D721Med (cell line): ENCODE results near the gene SRP54.

Experiments
- DNase-seq: peaks from one replicate; pipeline ENCODE4 v3.0.0; 2011; ENCODE audit warnings: low spot score; ENCODE audit not compliant: insufficient read length
- FAIRE-seq: peaks from 2 replicates; lab custom pipeline; 2011; peaks lifted over from hg19 to GRCh38; lab: Jason Lieb, UNC
- CTCF ChIP-seq: IDR thresholded peaks from 2 replicates; pipeline ENCODE4 v1.5.1; 2012; ENCODE audit warnings: mild to moderate bottlenecking, control low read depth; ENCODE audit not compliant: insufficient read depth; ENCODE audit errors: missing control alignments

The SRP54 gene

DNA sequence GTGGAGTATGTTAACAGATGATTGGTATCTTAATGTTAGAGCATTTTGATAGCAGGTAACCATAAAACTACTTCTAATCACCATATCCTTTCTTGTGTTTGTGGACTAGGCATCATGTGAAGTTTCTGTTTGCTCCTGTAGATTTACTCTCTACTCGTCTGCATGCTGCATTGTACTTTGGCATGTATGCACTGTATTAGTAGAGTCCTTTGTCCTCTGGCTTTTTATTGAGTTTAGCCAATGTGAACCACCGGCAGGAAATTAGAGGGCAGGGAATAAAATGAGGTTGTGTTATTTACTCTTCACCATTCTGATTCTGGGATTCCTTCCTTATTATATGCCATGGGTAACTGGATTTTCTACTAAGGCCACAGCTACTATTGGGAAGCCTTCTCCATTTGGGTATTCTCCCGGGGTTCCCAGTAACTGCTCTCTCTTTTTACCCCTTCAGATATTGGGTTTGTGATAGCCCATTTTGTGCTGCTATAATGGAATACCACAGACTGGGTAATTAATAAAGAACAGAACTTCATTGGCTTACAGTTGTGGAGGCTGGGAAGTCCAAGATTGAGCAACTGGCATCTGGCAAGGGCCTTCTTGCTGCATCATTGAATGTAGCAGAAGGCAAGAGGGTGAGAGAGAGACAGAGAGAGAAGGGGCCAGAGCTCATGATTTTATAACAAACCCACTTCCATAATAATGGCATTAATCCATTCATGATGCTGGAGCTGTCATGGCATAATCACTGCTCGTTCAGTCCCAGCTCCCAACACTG is 85.6 kb downstream of the SRP54 start:
- DNase-seq, result no peak
- FAIRE-seq, result no peak
- TF ChIP-seq CTCF, result no peak

DNA sequence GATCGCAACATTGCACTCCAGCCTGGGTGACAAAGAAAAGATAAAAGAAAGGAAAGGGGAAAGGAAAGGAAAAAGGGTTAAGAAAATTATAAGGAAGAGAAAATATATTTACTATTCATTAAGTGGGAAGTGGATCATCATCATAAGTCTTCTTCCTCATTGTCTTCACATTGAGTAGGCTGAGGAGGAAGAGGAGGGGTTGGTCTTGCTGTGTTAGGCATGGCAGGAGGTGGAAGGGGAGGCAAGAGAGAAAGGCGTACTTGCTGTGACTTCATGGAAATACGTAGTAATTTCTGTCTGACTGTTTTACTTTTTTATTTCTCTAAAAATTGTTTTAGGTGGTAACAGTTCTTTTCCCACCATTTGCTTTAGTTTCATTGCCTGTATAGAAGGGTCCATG is 89.4 kb downstream of the SRP54 start:
- DNase-seq, result no peak
- FAIRE-seq, result no peak
- TF ChIP-seq CTCF, result no peak

DNA sequence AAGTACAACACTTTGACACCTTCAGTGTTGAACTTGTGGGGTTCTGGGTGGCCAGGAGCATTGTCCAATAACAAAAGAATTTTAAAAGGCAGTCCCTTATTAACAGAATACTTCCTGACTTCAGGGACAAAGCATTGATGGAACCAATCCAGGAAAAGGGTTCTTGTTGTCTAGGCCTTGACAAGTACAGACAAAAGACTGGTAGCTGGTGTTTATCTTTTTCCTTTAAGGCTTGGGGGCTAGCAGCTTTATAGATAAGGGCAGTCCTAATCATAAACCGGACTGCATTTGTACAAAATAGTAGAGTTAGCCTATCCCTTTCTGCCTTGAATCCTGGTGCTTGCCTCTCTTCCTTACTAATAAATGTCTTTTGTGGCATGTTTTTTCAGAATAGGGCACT is 90.7 kb downstream of the SRP54 start:
- FAIRE-seq, result no peak
- DNase-seq, result no peak
- TF ChIP-seq CTCF, result no peak

DNA sequence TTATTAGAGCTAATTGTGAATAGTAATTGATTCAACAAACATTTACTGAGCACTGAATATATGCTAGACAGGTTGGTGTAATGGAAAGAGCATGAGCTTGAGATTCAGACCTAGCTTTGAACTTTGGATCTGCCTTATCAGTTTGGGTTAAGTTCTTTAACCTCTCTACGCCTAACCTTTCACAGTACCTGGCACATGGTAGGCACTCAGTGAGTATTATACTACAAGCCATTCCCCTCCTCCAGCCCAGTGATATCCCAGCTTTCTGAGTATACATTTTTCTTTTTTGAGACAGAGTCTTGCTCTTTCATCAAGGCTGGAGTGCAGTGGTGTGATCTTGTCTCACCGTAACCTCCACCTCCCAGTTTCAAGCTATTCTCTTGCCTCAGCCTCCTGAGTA is 95.3 kb downstream of the SRP54 start:
- no peak for TF ChIP-seq CTCF
- DNase-seq, result no peak
- no peak for FAIRE-seq
